ENCODE measurements around the gene FAM186B.
"Not testable (repeated sequence)": the region's sequence is repeated elsewhere in the genome, so short reads cannot be mapped to it uniquely, and the experiment has no call there.

Gene FAM186B

DNA sequence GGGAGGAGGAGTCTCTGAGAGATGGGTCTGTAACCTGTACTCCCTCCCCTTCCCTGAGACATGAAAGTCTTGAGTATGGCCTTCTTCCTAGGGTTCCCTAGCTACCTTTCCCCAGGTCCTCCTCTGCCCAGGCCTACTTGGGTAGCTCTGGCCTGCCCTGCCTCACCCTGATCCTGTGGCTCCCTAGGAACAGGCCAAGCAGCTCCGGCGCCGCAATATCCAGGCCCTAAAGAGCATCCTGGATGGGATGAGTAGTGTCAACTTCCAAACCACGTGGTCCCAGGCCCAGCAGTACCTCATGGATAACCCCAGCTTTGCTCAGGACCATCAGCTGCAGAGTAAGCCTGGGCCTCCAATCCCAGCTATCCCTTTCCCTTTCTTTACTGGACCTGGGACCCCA is 30.2 kb upstream of the FAM186B start:
- no peak for DNase-seq (ENCODE audit: low read depth)

DNA sequence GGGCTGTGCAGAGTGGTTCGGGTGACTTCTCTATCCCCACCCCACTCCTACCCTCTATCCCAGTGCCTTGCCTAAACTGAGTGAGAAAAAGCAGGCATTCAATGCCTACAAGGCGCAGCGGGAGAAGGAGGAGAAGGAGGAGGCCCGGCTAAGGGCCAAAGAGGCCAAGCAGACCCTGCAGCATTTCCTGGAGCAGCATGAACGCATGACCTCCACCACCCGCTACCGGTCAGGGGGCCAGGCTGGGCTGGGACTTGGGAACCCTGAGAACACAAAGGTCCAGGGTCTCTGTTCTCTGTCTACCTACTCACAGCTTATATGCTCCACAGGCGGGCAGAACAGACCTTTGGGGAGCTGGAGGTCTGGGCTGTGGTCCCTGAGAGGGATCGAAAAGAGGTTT is 29.6 kb upstream of the FAM186B start:
- no peak for DNase-seq (ENCODE audit: low read depth)

DNA sequence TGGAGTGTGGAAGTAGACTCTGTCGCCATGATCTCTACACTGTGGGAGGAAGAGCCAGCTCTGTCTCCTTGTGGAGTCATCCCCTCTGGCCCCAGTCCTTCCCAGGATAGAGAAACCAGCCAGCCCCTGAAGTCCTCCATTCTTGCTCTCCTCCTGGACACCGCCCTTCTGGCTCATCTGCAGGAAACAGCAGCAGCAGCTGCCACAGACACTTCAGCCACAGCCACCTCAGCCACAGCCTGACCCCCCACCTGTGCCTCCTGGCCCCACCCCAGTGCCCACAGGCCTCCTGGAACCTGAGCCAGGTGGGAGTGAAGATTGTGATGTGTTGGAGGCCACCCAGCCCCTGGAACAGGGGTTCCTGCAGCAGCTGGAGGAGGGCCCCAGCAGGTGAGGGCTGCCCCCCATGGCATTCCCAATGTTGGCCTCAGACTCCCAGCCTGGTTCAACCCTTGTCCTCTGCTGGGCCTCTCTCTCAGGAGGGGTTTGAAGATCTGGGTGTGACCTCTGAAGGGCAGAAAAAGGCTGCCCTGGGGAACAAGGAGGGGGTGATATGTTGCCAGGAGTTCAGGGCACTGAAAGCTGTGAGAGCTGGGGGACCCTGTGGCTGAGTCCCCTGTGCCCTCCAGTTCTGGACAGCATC is 28.4 kb upstream of the FAM186B start:
- DNase-seq (ENCODE audit: low read depth), result no peak

DNA sequence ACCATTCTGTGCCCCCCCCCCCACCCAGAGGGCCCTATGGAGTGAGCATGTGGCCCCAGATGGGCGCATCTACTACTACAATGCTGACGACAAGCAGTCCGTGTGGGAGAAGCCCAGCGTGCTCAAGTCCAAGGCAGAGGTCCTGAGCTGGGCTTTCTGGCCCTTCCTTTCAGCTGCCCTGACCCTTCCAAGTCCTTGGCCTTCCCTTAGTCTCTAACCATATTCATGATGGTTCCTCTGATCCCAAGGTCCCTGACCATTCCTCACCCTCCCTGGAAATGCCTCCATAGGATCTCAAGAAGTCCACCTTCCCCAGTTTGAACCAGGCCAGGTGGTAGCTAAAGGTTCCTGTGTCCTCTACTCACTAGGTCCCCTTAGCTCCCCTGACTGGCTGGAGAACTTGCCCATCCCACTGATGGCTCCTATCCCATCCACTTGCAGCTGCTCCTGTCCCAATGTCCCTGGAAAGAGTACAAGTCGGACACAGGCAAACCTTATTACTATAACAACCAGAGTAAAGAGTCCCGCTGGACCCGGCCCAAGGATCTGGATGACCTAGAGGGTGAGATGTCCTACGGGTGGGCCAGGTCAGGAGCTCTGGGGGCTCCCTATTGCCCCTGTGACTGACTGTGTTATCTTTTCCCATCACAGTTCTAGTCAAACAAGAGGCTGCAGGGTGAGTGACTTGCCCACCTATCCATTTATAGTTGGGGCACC is 27.7 kb upstream of the FAM186B start:
- DNase-seq (ENCODE audit: low read depth), result no peak

DNA sequence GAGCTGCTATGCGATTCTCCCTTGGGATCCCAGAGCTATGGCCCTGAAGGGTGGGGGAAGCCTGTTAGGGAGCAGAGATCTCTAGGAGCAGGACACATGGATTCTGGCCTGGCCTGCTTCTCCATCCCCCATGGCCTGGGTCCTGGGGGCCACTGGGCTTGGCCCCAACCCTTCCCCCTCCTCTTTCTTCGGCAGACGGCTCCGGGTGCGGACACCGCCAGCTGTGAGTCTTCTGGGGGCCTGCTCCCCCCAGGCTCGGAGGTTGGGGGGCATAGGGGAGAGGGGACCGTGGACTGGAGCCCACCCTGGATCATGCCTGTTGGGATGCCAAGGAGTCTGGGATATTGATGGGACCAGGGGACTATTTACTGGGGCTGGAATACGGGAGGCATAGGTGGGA is 27.0 kb upstream of the FAM186B start:
- DNase-seq (ENCODE audit: low read depth), result no peak

DNA sequence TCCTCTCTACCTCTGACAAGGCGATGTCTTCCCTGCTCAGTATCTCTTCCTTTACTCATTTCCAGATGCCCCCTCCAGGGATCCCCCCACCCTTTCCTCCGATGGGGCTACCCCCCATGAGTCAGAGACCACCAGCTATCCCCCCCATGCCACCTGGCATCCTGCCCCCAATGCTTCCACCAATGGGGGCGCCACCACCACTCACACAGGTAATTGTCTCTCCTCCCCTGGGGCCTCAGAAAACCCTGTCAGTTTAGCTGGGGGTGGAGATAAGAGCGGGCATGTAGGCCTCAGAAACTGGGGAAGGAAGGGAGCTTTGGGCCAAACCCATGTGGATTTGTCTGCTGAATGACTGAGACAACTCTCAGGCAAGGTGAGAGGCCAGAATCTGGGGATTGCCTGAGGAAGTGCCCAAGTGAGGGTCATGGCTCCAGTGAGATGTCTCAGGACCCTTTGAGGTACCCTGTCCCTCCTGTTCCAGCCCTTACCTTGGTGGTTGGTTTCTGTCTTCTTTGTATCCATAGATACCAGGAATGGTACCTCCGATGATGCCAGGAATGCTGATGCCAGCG is 26.0 kb upstream of the FAM186B start:
- no peak for DNase-seq (ENCODE audit: low read depth)

DNA sequence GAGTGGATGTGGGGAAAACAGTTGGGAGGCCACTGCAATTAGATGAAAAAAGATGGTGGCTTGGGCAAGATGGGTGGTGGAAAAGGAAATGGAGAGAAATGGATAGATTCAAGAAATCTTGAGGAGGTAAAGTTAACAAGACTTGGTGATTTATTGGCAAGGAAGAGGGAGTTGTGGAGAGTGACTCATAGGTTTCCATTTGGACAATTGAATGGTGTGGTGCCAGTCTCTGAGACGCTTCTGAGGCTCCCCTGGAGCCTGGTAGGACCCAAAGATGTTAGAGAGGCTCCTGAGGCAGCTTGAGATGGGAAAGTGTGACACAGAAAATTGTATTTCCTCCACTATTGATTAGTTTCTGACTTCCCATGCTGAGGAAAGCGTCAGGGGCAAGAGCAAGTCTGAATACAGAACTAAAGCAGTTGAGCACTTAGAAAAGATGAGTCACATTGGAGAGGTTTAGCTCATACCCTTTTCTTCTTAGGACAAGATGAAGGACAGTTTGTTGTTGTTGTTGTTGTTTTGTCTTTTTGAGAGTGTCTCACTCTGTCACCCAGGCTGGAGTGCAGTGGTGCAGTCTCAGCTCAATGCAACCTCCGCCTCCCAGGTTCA is 22.4 kb upstream of the FAM186B start:
- DNase-seq (ENCODE audit: low read depth), result no peak

DNA sequence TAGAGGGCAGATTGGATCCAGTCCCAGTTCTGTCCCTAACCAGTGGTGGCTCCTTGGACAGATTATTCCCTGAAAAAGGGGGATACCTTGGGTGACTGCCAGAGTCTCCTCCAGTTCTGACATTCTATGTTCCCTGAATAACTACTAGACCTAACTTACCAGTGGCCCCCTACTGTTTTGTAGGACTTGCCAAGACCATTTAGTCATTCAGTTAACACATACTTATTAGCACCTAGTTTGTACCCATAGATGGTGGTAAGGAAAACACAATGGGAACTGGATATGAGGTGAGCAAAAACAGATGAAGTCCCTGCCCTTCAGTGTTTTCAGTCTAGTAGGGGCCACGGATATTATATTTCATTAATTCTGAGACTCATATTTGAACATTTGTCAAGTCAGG is 21.4 kb upstream of the FAM186B start:
- no peak for DNase-seq (ENCODE audit: low read depth)

DNA sequence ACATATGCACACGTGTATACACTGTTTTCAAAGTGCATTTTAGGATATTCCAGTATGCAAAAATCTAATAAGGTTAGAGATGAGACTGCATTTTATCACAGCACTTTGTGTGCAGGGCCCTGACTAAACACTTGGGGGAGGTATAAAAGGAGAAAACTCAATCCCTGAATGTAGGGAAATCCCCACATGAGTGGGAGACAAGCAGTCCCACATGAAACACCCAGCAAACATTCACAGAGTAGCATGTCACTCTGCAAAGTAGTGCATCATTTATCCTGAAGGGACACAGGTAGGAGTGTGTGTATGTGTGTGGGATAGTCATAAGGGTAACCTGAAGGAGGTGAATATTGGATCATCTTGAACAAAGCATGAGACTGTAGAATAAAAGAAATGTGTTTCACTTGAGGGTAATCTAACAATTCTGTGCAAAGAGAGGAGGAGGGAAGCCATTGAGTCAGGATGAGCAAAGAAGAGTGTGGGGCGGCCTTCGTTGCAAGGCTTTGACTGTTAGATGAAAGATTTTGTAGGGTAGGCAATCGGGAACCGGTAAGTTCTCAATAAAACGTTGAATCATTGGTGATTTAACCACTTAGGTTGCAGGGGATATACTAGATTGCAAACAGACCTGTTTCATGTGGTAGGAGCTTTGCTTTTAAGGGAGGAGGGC is 20.9 kb upstream of the FAM186B start:
- DNase-seq (ENCODE audit: low read depth), result no peak

DNA sequence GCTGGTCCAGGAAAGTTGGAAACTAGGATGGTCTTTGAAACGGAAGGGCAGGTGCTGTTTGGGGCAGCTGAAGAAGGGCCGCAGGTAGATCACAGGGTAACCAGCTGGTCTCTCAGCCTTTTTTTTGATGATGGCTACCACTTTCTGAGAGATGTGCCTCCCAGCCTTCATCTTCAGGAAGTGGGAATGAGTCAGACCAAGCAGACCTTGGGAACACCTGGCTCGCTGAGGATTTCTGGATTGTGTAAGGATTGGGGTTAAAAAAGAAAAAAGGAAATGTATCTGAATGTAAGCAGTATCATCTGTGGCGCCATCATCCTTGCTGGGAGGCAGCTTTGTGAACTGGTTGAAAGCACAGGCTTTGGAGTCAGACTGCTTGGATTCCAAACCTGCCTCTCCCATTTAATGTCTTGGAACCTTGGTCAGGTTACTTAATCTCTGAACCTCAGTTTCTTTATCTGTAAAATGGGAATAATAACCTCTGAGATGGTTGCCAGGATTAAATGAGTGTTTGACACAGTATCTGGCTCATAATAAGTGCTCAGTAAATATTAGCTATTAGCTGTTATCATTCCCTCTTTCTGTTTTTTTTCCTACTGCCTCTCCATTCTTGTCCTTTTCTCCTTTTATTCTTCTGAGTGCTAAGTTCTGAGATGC is 19.6 kb upstream of the FAM186B start:
- no peak for DNase-seq (ENCODE audit: low read depth)

DNA sequence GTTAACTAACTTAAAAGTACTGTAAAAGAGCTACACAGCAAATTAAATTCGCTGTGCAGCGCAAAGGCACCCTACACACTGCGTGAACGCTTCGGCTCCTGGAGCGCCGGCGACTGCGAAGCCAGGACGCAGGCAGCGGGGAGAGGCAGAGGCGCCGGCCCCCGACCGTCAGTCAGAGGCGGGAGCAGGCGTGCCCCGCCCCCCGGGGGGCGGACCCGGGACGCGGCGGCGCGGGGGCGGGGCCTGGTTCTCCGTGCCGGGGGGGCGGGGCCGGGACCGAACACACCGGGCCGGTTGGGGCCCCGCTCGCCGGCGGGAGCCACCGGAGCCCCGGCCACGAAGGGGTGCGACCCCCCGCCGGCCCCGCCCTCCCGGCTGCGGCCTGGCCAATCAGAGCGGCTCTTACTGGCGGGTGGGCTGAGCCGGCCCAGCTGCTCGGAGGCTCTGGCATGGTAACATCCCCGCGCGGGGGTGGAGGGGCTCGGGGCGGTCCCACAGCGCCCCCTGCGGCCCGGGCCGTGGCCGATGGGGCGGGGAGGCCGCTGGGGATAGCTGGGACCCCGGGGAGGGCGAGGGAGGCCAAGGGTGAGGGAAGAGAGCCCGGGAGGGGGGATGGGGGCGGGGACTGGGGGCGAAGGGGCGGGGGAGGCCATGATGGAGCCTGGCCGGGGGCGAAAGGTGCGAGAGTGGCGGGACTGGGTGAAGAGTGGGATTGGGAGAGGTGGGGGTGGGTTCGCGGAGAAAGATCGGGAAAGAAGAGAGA is 17.9 kb upstream of the FAM186B start, which contains the start of gene PRPF40B:
Gene PRPF40B (plus strand): TSS at position 420 of the 763 bp plus-strand sequence. CDS start 30 bp downstream, at position 450.
- DNase-seq (ENCODE audit: low read depth), result peak; percentile 79

DNA sequence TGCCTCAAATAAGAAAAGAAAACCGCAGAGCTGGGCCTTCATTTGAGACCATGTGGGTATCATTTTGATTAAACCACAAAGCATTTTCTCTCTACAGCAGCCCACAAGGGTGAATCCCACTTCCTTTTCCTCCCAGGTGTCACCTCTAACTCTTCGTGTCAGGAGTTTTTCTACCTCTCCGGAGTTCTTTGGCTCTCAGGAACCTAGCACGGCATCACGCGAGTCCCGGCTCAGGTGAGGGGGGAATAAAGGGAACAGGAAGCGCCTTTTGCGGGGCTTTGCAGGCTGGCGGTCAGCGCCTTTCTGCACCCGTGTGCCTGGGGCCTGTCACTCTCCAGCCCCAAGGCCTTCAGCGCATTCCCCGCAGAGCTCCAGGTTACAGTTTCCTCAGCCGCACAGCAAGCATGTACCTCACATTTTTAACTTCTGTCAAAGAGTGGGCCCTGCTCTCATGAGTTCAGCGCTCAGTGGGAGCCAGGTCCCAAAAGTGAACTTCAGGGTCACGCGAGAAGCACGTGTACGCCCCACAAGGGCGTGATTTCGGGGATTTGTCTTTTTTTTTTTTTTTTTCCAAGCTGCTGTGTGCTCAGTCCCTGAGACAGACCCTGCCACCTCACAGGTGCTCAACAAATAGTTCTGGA is 17.2 kb upstream of the FAM186B start:
- peak; percentile 28 for DNase-seq (ENCODE audit: low read depth)

DNA sequence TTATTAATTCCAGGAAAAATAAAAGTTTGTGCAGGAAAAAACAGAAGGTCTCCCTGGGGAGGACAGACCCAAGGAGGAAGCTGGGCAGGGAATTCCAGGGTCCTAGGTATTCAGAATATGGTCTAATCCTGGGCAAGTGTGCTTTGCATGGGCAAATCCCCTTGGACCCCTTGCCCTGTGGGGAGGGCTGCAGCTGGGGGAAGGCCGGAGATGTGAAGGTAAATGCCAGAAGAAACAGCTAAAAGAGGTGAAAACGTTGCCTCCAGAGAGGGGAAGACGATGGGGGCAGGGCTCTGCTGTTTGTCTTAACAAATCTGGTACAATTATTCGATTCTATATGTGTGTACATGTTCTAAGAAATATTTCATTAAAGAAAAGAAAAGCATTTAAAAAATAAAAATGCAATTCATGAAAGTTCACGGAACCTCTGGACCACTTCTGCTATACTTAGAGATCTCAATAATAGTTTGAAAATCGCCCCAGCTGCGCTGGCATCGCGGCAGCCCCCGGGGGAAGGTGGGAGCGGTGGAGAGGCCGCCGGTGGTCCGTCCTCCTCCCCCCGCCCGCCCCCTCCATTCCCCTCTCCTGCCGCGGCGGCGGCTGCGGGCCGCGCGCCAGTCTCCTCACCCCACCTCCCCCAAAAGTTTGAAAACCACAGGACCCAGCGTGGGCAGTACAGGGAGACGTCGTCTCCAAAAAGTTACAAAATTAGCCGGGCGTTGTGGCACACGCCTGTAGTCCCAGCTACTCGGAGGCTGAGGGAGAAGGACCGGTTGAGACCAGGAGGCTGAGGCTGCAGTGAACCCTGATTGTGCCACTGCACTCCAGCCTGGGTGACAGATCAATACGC is 16.4 kb upstream of the FAM186B start:
- DNase-seq (ENCODE audit: low read depth), result no peak

DNA sequence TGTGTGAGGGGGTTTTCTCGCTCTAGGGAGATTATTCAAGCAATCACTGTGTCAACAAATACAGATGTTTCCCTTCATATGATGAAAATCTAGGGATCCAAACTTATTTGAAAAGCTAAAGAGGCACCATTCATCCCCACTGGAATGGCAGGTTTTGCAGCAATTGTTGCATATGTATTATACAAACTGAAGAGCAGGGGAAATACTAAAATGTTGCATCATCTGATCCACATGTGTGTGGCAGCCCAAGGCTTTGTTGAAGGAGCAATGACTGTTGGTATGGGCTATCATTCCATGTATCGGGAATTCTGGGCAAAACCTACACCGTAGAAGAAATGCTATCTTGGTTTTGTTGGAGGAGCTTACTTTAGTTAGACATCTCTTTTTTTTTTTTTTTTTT is 13.8 kb upstream of the FAM186B start:
- DNase-seq (ENCODE audit: low read depth), result no peak

DNA sequence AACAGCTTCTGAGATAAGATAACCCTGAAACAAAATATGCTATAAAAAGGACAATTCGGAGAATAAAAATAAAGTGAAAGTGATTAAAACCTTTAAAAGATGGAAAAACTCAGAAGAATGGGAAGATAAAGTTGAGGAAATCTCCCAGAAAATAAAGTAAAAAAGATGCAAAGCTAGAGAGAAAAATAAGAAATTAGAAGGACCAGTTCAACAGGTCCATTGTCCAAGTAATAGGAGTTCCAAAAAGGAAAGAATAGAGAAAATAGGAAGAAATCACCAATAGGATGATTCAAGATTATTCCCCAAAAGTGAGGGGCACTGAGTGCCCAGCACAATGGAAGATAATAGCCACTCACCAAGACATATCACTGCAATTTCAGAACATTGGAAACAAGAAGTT is 13.1 kb upstream of the FAM186B start:
- no peak for DNase-seq (ENCODE audit: low read depth)

DNA sequence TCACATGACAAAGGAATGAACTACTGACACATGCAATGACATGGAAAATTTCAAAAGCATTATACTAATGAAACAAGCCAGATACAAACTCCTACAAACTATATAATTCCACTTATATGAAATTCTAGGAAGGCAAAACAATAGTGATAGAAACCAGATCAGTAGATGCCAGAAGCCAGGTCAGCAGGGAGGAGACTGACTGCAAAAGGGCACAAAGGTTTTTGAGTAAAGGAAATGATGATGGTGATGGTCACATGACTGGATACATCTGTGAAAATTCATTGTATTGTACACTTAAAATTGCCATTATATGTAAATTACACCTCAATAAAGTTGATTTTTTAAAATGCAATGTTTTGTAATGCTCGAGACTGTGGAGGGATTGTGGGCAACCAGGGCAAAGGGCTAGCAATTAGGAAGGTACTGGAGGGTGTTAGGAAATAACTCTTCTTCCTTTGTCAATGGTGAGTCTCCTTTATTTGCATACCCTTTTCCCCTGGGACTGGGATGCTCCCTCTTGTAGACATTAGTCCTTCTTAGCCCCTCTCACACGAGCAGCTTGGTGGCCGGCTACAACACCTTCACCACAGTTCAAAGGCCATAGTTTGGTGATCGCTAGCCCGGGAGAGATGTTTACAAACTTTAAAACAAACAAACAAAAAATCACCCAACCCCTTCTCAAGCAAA is 11.2 kb upstream of the FAM186B start:
- no peak for DNase-seq (ENCODE audit: low read depth)

DNA sequence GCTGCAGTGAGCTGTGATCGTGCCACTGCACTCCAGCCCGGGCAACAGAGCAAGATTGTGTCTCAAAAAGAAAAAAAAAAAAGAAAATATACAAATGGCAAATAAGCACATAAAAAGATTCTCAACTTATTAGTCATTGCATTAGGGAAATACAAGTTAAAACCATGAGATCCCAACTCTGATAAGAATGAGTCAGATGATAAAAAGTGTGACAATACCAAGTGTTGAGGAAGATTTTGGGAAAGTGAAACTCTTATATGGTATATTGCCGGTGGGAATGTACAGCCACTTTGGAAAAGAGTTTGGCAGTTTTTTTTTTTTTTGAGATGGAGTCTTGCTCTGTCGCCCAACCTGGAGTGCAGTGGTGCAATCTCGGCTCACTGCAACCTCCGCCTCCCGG is 10.3 kb upstream of the FAM186B start:
- DNase-seq (ENCODE audit: low read depth), result no peak

DNA sequence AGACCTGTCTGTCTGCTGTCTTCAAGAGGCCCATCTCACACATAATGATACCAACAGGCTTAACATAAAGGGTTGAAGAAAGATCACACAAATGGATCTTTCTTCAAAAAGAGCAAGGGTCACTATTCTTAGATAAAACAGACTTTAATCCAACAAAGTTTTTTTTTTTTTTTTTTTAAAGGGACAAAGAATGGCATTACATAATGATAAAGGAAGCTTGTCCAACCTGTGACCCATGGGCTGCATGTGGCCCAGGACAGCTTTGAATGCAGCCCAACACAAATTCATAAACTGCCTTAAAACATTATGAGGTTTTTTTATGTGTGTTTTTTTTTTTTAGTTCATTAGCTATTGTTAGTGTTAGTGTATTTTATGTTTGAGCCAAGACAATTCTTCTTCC is 6.8 kb upstream of the FAM186B start:
- DNase-seq (ENCODE audit: low read depth), result no peak

DNA sequence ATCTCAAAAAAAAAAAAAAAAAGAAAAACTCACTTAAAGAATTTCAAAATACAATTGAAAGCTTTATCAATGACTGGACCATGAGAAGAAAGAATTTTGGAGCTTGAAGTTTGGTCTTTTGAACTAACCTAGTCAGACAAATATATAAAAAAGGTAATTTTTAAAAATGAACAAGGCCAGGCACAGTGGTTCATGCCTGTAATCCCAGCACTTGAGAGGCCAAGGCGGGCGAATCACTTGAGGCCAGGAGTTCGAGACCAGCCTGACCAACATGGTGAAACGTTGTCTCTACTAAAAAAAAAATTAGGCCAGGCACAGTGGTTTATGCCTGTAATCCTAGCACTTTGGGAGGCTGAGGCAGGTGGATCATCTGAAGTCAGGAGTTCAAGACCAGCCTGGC is 5.3 kb upstream of the FAM186B start:
- not testable (repeated sequence) for DNase-seq (ENCODE audit: low read depth)
